H9 (cell line): Measurements from ENCODE around the gene GRB14. TPM values are rescaled to one million over a fixed set of nuclear protein-coding genes. Genes with fewer than 3 reads are reported as not detected.

Source experiments
- DNase-seq: peaks from one replicate; pipeline ENCODE4 v3.0.0-alpha.2; 2017
- H2AFZ ChIP-seq: one replicate; pipeline ENCODE4 v1.6.1; 2013; ENCODE audit warnings: mild to moderate bottlenecking, low read length, control low read depth, moderate library complexity
- H2AK5ac ChIP-seq: 2 replicates; pipeline ENCODE4 v1.6.1; 2013; ENCODE audit warnings: low read length, control low read depth, mixed read lengths; ENCODE audit not compliant: insufficient read length
- H2BK120ac ChIP-seq: one replicate; pipeline ENCODE4 v1.6.1; 2013; ENCODE audit warnings: low read depth, mild to moderate bottlenecking, low read length, control low read depth, inconsistent platforms; ENCODE audit not compliant: poor library complexity, severe bottlenecking
- H2BK12ac ChIP-seq: 2 replicates; pipeline ENCODE4 v1.6.1; 2013; ENCODE audit warnings: low read length, control low read depth, mixed read lengths, low read depth; ENCODE audit not compliant: insufficient read length
- H2BK15ac ChIP-seq: 2 replicates; pipeline ENCODE4 v1.6.1; 2013; ENCODE audit warnings: low read depth, low read length, control low read depth
- H2BK20ac ChIP-seq: one replicate; pipeline ENCODE4 v1.6.1; 2013; ENCODE audit warnings: low read depth, mild to moderate bottlenecking, low read length, control low read depth, inconsistent platforms; ENCODE audit not compliant: poor library complexity, severe bottlenecking
- H2BK5ac ChIP-seq: 2 replicates; pipeline ENCODE4 v1.6.1; 2013; ENCODE audit warnings: low read length, control low read depth, mixed read lengths; ENCODE audit not compliant: insufficient read length
- H3K14ac ChIP-seq: 2 replicates; pipeline ENCODE4 v1.6.1; 2013; ENCODE audit warnings: low read length, control low read depth; ENCODE audit not compliant: insufficient read depth
- H3K18ac ChIP-seq: 2 replicates; pipeline ENCODE4 v1.6.1; 2013; ENCODE audit warnings: low read depth, mild to moderate bottlenecking, mixed read lengths, low read length, control low read depth; ENCODE audit not compliant: insufficient read length
- H3K23ac ChIP-seq: 2 replicates; pipeline ENCODE4 v1.6.1; 2013; ENCODE audit warnings: low read length, control low read depth, mixed read lengths, low read depth; ENCODE audit not compliant: insufficient read length
- H3K23me2 ChIP-seq: 2 replicates; pipeline ENCODE4 v1.6.1; 2013; ENCODE audit warnings: low read depth, mild to moderate bottlenecking, mixed read lengths, low read length, control low read depth; ENCODE audit not compliant: insufficient read length, poor library complexity, severe bottlenecking
- H3K27ac ChIP-seq: 2 replicates; pipeline ENCODE4 v1.5.1; 2013; ENCODE audit warnings: low read length, control low read depth, mixed read lengths, low read depth; ENCODE audit not compliant: insufficient read length
- H3K27me3 ChIP-seq: 2 replicates; pipeline ENCODE4 v1.6.1; 2013; ENCODE audit warnings: low read length, control low read depth, inconsistent platforms; ENCODE audit not compliant: insufficient read depth
- H3K4ac ChIP-seq: 2 replicates; pipeline ENCODE4 v1.6.1; 2013; ENCODE audit warnings: low read depth, mild to moderate bottlenecking, control low read depth, inconsistent platforms, low read length, moderate library complexity
- H3K4me1 ChIP-seq: 2 replicates; pipeline ENCODE4 v1.6.1; 2013; ENCODE audit warnings: low read length, control low read depth, inconsistent platforms; ENCODE audit not compliant: insufficient read depth
- H3K4me2 ChIP-seq: 2 replicates; pipeline ENCODE4 v1.6.1; 2013; ENCODE audit warnings: low read length, control low read depth, mixed read lengths; ENCODE audit not compliant: insufficient read length, insufficient read depth
- H3K56ac ChIP-seq: 2 replicates; pipeline ENCODE4 v1.6.1; 2013; ENCODE audit warnings: low read depth, mild to moderate bottlenecking, mixed read lengths, low read length, control low read depth; ENCODE audit not compliant: insufficient read length
- H3K79me1 ChIP-seq: 2 replicates; pipeline ENCODE4 v1.6.1; 2013; ENCODE audit warnings: low read depth, mild to moderate bottlenecking, moderate library complexity, low read length, control low read depth, inconsistent platforms; ENCODE audit not compliant: insufficient read depth, poor library complexity, severe bottlenecking
- H3K79me2 ChIP-seq: 2 replicates; pipeline ENCODE4 v1.6.1; 2013; ENCODE audit warnings: low read length, control low read depth, inconsistent platforms; ENCODE audit not compliant: insufficient read depth
- H3K9ac ChIP-seq: 2 replicates; pipeline ENCODE4 v1.6.1; 2013; ENCODE audit warnings: low read length, control low read depth, mixed read lengths; ENCODE audit not compliant: insufficient read length; ENCODE audit errors: extremely low read depth
- H3K9me3 ChIP-seq: one replicate; pipeline ENCODE4 v1.6.1; 2013; ENCODE audit warnings: low read depth, low read length, inconsistent platforms; ENCODE audit not compliant: control insufficient read depth
- H3T11ph ChIP-seq: one replicate; pipeline ENCODE4 v1.6.1; 2013; ENCODE audit warnings: mild to moderate bottlenecking, low read length, control low read depth, inconsistent platforms
- H4K20me1 ChIP-seq: one replicate; pipeline ENCODE4 v1.6.1; 2013; ENCODE audit not compliant: control insufficient read depth, insufficient read length, insufficient read depth
- H4K5ac ChIP-seq: 2 replicates; pipeline ENCODE4 v1.6.1; 2013; ENCODE audit warnings: low read depth, mild to moderate bottlenecking, mixed read lengths, low read length, control low read depth; ENCODE audit not compliant: insufficient read length
- H4K8ac ChIP-seq: replicated peaks from 2 replicates; pipeline ENCODE4 v1.6.1; 2013; ENCODE audit warnings: low read length, control low read depth, mixed read lengths, low read depth; ENCODE audit not compliant: insufficient read length
- H4K91ac ChIP-seq: 2 replicates; pipeline ENCODE4 v1.6.1; 2013; ENCODE audit warnings: low read depth, mild to moderate bottlenecking, moderate library complexity, mixed read lengths, low read length, control low read depth; ENCODE audit not compliant: insufficient read length
- H3K27ac Mint-ChIP-seq, 3 experiments: 2 replicates in 2 of 3; 3 replicates in 1 of 3; pipeline ENCODE4 v1.8.0; 2020 to 2021; ENCODE audit warnings: mixed read lengths in 3 of 3, mild to moderate bottlenecking in 1 of 3, moderate library complexity in 1 of 3
- H3K27me3 Mint-ChIP-seq: 2 replicates; pipeline ENCODE4 v1.8.0; 2021; ENCODE audit warnings: low read depth, mild to moderate bottlenecking, moderate library complexity, mixed read lengths
- H3K36me3 Mint-ChIP-seq, 3 experiments: 2 replicates in 2 of 3; 3 replicates in 1 of 3; pipeline ENCODE4 v1.8.0; 2020 to 2021; ENCODE audit warnings: low read depth in 3 of 3, mixed read lengths in 3 of 3; ENCODE audit not compliant: insufficient read depth in 1 of 3
- H3K4me1 Mint-ChIP-seq, 2 experiments: 2 replicates each; pipeline ENCODE4 v1.8.0; 2020; ENCODE audit warnings: mixed read lengths in 2 of 2
- H3K4me3 Mint-ChIP-seq, 2 experiments: 2 replicates in 1 of 2; 3 replicates in 1 of 2; pipeline ENCODE4 v1.8.0; 2020 to 2021; ENCODE audit warnings: mild to moderate bottlenecking in 2 of 2, mixed read lengths in 2 of 2, moderate library complexity in 1 of 2
- H3K9me3 Mint-ChIP-seq, 2 experiments: 2 replicates in 1 of 2; 3 replicates in 1 of 2; pipeline ENCODE4 v1.8.0; 2020; ENCODE audit warnings: mild to moderate bottlenecking in 2 of 2, mixed read lengths in 2 of 2, moderate library complexity in 1 of 2
- total RNA-seq: library from RNA; stranded (reverse); gene quantifications from 2 replicates; pipeline ENCODE4 v1.2.1, GENCODE V29; 2021
- TF ChIP-seq, protein P1 (sequence below): fragments of 200-600 bp; sonication (generic); conservative IDR thresholded peaks from 3 replicates; pipeline ENCODE4 v1.8.0; 2021; ENCODE audit warnings: antibody characterized with exemption, mild to moderate bottlenecking

GRB14 gene
- total RNA-seq, 1 experiment from 2014 or later: 7.6 TPM

DNA sequence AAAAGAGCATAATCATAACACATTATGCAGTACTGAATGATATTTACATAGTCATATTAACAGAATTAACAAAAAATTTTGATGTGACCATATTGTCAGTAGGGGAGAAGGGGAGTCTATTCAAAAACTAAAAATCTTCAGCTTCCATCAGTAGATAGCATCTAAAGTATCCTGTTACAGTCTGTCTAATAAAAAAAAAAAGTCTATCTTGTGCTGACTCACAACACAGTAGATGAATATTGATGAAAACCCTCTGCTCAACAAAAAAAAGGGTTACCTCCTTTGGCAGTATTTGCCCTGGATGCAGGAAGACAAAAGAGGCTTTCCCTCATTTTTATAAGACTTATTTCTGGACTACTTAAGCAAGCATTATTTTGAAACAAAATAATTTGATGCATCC lies 27.3 kb downstream of the GRB14 start:
- Mint-ChIP-seq H3K4me3 (no peak overlapping the region), H3K27ac (no peak overlapping the region), H3K4me1 (peaks cover 5 to 7% of the 10 kb centered on the region in 2 experiments), H3K27me3 (no peaks in the 10 kb centered on the region), H3K9me3 (peaks cover 0 to 9% of the 10 kb centered on the region in 2 experiments; a peak in 4 of 5 replicates), H3K36me3 (peaks cover 3 to 13% (median 7%) of the 10 kb centered on the region in 3 experiments; a peak in 5 of 7 replicates)
- Histone ChIP-seq H3K9ac (no peak overlapping the region), H4K20me1 (no peaks in the 10 kb centered on the region), H2BK15ac (no peak overlapping the region), H3K4me1 (no peaks in the 10 kb centered on the region; the same call in 1 of the 2 replicates), H3K23me2 (no peaks in the 10 kb centered on the region), H4K8ac (no peak overlapping the region), H2BK5ac (no peak overlapping the region), H3K4me2 (no peak overlapping the region), H3K18ac (no peak overlapping the region), H4K5ac (no peak overlapping the region), H3K4ac (no peak overlapping the region), H2AK5ac (no peak overlapping the region), H3T11ph (no peak overlapping the region), H2BK120ac (no peak overlapping the region), H3K27ac (no peak overlapping the region), H3K23ac (no peak overlapping the region), H4K91ac (no peak overlapping the region), H3K56ac (no peak overlapping the region), H2BK20ac (no peak overlapping the region), H3K27me3 (no peaks in the 10 kb centered on the region), H2BK12ac (no peak overlapping the region), H3K9me3 (no peaks in the 10 kb centered on the region), H3K79me2 (no peaks in the 10 kb centered on the region), H2AFZ (no peak overlapping the region), H3K79me1 (no peaks in the 10 kb centered on the region), H3K14ac (no peak overlapping the region)
- no peak for DNase-seq
- TF ChIP-seq, protein P1, sequence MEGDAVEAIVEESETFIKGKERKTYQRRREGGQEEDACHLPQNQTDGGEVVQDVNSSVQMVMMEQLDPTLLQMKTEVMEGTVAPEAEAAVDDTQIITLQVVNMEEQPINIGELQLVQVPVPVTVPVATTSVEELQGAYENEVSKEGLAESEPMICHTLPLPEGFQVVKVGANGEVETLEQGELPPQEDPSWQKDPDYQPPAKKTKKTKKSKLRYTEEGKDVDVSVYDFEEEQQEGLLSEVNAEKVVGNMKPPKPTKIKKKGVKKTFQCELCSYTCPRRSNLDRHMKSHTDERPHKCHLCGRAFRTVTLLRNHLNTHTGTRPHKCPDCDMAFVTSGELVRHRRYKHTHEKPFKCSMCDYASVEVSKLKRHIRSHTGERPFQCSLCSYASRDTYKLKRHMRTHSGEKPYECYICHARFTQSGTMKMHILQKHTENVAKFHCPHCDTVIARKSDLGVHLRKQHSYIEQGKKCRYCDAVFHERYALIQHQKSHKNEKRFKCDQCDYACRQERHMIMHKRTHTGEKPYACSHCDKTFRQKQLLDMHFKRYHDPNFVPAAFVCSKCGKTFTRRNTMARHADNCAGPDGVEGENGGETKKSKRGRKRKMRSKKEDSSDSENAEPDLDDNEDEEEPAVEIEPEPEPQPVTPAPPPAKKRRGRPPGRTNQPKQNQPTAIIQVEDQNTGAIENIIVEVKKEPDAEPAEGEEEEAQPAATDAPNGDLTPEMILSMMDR: no peak
